ENCODE results near the gene TSPAN7.

DNA sequence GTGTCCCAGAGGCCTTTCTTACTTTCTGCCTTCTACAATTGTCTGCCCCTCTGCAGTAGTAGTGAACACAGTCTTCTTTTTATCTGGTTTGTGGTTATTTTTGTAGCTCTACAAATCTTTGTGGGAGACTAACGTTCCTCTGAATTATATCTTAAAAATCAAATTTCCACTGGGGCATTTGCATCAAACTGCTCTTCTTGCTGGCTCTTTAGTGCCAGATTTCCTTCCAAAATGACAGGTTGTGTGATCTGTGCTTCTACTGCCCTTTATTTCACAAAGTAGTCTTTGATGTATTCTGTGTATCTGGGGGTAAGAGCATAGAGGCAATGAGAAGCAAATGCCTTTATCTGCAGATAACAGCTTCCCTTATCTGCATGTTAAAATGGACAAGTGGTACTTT, 34.5 kb downstream of the TSPAN7 start:
- no peak for TF ChIP-seq CTCF (IDR thresholded peaks at IDR 0.05)
- TF ChIP-seq EZH2phosphoT487 (IDR thresholded peaks at IDR 0.05): no peak
- TF ChIP-seq EZH2 (IDR thresholded peaks at IDR 0.05): no peak
